Measurements from ENCODE around the gene IL22RA2. TPM values are rescaled to one million over a fixed set of nuclear protein-coding genes. Genes with fewer than 3 reads are reported as not detected.

IL22RA2 gene
- total RNA-seq, 1 experiment from 2014 or later = not detected

DNA sequence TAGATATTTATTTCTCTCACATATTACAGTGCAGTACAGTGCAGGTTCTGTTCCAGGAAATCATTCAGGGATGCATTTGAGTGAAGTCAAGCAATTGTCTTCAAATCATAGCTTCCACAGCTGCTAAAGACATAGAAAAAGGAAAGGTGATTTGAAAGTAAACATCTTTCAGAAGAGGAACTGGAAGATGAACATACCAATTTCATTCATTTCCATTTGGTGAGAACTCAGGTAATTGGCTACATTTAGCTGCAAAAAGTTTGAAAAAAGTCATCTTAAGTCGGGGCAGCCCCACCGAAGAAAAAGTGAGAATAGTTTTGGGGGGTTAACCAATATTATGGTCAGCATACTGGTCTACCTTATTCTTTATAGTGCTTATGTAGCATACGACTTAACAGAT lies 67.3 kb downstream of the IL22RA2 start:
- H3K9me3 ChIP-seq (ENCODE audit: low read depth, low read length, poor library complexity, severe bottlenecking) = no peaks in the 10 kb centered on the region
- ChIA-PET CTCF (no interaction called here), POLR2A (ENCODE audit: low non-redundant PET) (no interaction called here)
- no peak for DNase-seq (ENCODE audit: low spot score)
- no TSS peak for BruUV-seq (replicated peaks)
- H3K27ac ChIP-seq (ENCODE audit: low read depth, low read length, poor library complexity, severe bottlenecking) = no peak overlapping the region
- H3K4me3 ChIP-seq (ENCODE audit: low read depth, low read length, poor library complexity, severe bottlenecking) = no peak overlapping the region
- TF ChIP-seq EZH2 (IDR thresholded peaks at IDR 0.05; ENCODE audit: borderline replicate concordance, low read depth, low read length, poor library complexity, severe bottlenecking) = no peak
- TF ChIP-seq, protein P1, sequence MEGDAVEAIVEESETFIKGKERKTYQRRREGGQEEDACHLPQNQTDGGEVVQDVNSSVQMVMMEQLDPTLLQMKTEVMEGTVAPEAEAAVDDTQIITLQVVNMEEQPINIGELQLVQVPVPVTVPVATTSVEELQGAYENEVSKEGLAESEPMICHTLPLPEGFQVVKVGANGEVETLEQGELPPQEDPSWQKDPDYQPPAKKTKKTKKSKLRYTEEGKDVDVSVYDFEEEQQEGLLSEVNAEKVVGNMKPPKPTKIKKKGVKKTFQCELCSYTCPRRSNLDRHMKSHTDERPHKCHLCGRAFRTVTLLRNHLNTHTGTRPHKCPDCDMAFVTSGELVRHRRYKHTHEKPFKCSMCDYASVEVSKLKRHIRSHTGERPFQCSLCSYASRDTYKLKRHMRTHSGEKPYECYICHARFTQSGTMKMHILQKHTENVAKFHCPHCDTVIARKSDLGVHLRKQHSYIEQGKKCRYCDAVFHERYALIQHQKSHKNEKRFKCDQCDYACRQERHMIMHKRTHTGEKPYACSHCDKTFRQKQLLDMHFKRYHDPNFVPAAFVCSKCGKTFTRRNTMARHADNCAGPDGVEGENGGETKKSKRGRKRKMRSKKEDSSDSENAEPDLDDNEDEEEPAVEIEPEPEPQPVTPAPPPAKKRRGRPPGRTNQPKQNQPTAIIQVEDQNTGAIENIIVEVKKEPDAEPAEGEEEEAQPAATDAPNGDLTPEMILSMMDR (conservative IDR thresholded peaks at IDR 0.05; ENCODE audit: low read depth, low read length) = no peak
- H3K4me1 ChIP-seq (ENCODE audit: insufficient read depth, low read length, poor library complexity, severe bottlenecking) = no peaks in the 10 kb centered on the region
- H3K27me3 ChIP-seq (replicated peaks; ENCODE audit: insufficient read depth, low read depth, low read length, poor library complexity) = no peaks in the 10 kb centered on the region
- intact Hi-C loops (cut with micrococcal nuclease; ENCODE audit: unreplicated experiment) = no loop called here
- H3K36me3 ChIP-seq (ENCODE audit: insufficient read depth, low read length, poor library complexity, severe bottlenecking) = no peaks in the 10 kb centered on the region

DNA sequence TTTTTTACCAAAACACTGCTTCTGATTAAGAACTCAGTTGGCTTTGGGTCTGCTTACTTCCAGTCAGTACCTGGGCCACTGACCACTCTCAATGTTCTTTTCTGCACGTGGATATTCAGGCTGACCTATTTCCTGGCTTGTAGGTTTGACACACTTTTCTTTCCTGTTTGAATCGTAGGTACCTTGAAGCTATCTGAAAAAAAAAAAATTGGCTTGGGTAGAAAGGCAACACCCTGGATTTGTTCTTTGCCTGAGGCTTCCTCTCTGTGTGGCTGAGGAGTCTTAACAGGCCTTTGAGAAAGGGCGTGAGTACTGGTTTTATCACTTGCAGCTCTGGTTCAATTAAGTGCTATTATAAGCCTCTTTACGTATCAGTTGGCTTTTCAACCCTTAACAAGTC lies 68.1 kb downstream of the IL22RA2 start:
- TF ChIP-seq, protein P1 (conservative IDR thresholded peaks at IDR 0.05; ENCODE audit: low read depth, low read length) = no peak
- TF ChIP-seq EZH2 (IDR thresholded peaks at IDR 0.05; ENCODE audit: borderline replicate concordance, low read depth, low read length, poor library complexity, severe bottlenecking) = no peak
- ChIA-PET POLR2A (ENCODE audit: low non-redundant PET) (no interaction called here), CTCF (no interaction called here)
- Histone ChIP-seq H3K9me3 (ENCODE audit: low read depth, low read length, poor library complexity, severe bottlenecking) (no peaks in the 10 kb centered on the region), H3K27ac (ENCODE audit: low read depth, low read length, poor library complexity, severe bottlenecking) (no peak overlapping the region), H3K27me3 (replicated peaks; ENCODE audit: insufficient read depth, low read depth, low read length, poor library complexity) (no peaks in the 10 kb centered on the region), H3K4me3 (ENCODE audit: low read depth, low read length, poor library complexity, severe bottlenecking) (no peak overlapping the region), H3K4me1 (ENCODE audit: insufficient read depth, low read length, poor library complexity, severe bottlenecking) (no peaks in the 10 kb centered on the region), H3K36me3 (ENCODE audit: insufficient read depth, low read length, poor library complexity, severe bottlenecking) (no peaks in the 10 kb centered on the region)
- BruUV-seq (replicated peaks) = no TSS peak
- intact Hi-C loops (cut with micrococcal nuclease; ENCODE audit: unreplicated experiment) = no loop called here
- no peak for DNase-seq (ENCODE audit: low spot score)

DNA sequence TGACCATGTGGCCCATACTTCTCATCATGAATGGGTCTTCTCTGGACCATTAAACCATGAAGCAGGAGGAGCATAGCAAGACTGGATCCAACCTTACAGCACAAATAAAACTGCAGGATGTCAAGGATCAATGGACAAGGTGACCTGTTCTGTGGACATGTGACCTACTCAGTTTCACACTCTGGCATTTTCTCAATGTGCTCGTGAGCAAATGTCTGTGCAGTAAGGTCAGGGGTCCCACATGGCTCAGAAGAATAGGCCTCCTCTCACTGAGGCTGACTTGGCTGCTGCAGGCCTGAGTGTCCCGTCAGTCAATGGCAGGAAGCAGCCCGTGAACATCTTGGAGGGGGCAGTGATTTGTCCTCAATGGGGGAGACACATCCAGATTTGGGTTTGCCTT lies 68.5 kb downstream of the IL22RA2 start:
- Histone ChIP-seq H3K4me1 (ENCODE audit: insufficient read depth, low read length, poor library complexity, severe bottlenecking) (no peaks in the 10 kb centered on the region), H3K27ac (ENCODE audit: low read depth, low read length, poor library complexity, severe bottlenecking) (no peak overlapping the region), H3K36me3 (ENCODE audit: insufficient read depth, low read length, poor library complexity, severe bottlenecking) (no peaks in the 10 kb centered on the region), H3K9me3 (ENCODE audit: low read depth, low read length, poor library complexity, severe bottlenecking) (no peaks in the 10 kb centered on the region), H3K4me3 (ENCODE audit: low read depth, low read length, poor library complexity, severe bottlenecking) (no peak overlapping the region), H3K27me3 (replicated peaks; ENCODE audit: insufficient read depth, low read depth, low read length, poor library complexity) (no peaks in the 10 kb centered on the region)
- BruUV-seq (replicated peaks) = no TSS peak
- ChIA-PET POLR2A (ENCODE audit: low non-redundant PET) (no interaction called here), CTCF (no interaction called here)
- intact Hi-C loops (cut with micrococcal nuclease; ENCODE audit: unreplicated experiment) = no loop called here
- no peak for TF ChIP-seq EZH2 (IDR thresholded peaks at IDR 0.05; ENCODE audit: borderline replicate concordance, low read depth, low read length, poor library complexity, severe bottlenecking)
- TF ChIP-seq, protein P1 (conservative IDR thresholded peaks at IDR 0.05; ENCODE audit: low read depth, low read length) = no peak
- no peak for DNase-seq (ENCODE audit: low spot score)
